HG02885 (cell line): ENCODE measurements around the gene RBM19.

Experiments used
- ATAC-seq: cut with Tn5 transposase; IDR thresholded peaks from one replicate; pipeline ENCODE4 v1.9.1; 2021; ENCODE audit warnings: mild to moderate bottlenecking; ENCODE audit not compliant: unreplicated experiment, poor library complexity

RBM19 gene

DNA sequence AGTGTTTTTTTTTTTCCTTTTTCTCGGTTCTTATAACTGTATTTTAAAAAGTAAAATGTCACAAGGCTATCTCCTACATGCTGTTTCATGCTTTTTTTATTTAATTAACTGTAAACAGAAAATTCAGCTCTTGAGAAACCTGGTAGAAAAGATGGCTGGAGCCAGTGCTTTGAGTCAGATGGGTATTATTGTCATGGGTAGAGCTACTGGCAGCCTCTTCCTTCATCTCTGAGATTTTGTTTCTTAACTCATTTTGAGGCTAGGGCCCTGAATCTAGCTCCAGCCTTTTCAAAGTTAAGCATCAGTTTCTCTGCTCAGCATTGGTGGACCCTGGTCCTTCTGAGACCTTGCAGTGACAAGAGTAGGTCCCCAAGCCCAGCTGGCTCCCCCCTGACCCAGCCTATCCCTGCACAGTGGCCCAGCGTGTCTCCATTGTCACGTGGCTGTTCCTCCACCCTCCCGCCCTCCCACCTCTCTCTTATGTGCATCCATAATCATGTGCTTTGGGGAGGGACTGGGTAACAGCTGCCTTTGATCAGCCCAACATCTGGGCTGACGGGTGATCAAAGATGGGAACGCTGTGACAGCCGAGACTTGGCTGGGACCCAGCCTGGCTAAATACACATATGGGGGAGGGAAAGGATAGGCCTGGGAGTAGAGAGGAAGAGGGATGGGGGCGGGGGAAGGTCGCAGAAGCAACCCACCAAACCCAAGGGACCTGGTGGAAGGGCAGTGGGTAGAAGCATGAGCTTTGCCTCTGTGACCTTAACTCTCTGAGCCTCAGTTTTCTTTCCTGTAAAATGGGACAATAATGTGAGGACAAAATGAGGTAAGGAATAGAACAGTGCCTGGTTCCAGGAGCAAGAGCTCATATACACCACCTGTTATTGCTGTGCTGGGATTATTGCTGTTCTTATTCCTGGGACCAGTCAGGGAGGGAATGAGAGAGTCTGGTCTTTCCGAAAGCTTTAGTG, 24.4 kb upstream of the RBM19 start:
- ATAC-seq: no peak

DNA sequence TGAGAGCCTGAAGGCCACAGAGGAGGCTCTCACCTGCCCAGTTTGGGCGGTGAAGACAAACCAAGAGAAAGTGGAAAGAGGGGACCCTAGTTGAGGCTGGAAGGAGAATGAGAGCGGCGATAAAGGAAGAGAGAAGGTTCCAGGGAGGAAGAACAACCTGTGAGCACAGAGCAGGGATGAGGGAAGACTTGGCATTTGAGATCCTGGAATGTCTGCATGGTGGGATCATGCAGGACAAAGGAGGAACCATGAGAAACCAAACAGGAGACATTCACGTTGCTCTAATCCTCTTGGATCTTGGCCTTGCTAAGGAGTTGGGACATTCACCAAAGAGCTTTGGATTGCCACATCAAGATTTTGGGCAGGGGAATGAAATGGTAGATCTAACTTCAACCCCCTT, 22.9 kb upstream of the RBM19 start:
- no peak for ATAC-seq

DNA sequence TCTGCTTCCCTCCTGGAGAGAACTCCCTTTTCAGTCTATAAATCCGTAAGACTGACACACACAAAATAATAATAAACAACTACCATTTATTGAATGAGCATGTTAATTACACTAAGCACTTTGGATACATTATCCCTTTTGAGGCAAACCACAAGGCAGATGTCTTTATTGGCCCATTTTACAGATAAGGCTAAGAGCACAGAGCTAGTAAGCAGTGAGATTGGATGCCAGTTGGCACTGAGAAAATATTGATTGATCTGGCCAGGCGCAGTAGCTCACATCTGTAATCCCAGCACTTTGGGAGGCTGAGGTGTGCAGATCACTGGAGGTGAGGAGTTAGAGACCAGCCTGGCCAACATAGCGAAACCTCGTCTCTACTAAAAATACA, 21.9 kb upstream of the RBM19 start:
- no peak for ATAC-seq

GRCh38 chr12:113987261-113988063, 21.3 kb upstream of the RBM19 start:
- no peak for ATAC-seq

DNA sequence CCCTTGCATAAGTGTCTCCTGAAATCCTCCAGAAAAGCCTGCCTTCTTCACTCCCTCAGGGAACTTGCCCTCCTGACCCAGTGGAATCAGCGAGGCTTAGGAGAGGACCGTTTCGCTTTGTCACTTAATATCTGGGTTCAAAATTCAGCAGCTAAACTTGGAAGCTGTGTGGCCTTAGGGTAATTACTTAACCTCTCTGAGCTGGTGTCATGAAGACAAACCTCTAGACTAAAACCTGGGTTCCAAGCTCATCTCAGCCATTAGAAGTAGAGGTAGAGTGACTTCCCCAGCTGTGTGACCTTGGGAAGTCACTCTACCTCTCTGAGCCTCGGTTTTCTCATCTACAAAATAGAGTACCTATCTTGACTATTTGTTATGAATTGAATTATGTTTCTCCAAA, 18.3 kb upstream of the RBM19 start:
- no peak for ATAC-seq

DNA sequence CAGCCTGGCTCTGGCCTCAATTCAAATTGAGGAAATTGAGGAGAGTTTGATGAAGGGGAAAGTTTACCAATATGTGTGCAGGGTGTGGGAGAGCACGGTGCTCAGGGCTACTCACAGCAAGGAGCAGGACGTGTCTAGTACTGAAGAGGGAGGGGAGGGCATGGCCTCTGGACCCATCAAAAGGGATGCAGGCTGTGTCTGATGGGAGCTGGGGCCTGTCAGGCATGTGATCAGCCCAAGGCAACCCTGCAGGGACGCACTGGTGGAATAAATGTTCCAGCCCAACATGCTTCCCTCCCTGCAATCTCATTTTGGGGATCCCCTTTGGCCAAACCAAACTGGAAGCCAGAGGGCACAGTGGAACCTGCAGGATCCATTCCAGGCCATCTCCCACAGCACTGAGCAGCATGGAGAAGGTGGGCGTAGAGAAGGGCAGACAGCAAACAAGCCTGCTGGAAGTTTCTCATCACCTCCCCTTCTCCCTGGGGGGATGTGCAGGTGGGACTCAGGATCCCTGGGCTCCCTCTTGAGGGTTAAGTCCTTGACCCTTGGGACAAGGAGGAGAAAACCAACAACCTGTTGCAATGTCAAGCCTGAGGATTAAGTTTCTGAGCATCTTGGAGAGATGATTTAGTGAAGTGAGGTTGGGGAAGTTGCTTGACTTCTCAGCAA, 17.8 kb upstream of the RBM19 start:
- ATAC-seq: no peak

DNA sequence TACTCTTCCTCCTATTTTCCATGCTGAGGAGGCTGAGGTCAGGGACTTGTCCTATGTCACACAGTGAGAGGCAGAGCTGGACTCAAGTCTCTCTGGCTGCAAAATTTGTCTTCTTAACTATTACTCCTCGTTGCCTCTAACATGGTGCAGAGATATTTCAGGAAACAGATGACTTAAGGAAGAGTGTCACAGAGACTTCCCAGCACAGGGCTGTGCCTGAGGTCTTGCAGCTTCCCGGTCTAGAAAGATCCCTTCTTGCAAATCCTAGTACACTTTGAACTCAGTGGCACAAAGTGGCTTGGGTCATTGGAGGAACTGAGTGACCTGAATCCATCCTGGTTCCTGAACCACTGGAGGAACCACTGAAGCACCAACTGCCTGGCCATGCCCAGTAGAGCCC, 17.1 kb upstream of the RBM19 start:
- no peak for ATAC-seq

- ATAC-seq: no peak
Measured at GRCh38 chr12:113981876-113982275, 15.8 kb upstream of the RBM19 start.

- no peak for ATAC-seq
Measured at GRCh38 chr12:113980537-113981337, 14.6 kb upstream of the RBM19 start.

- ATAC-seq: no peak
Measured at GRCh38 chr12:113980054-113980453, 13.9 kb upstream of the RBM19 start.

DNA sequence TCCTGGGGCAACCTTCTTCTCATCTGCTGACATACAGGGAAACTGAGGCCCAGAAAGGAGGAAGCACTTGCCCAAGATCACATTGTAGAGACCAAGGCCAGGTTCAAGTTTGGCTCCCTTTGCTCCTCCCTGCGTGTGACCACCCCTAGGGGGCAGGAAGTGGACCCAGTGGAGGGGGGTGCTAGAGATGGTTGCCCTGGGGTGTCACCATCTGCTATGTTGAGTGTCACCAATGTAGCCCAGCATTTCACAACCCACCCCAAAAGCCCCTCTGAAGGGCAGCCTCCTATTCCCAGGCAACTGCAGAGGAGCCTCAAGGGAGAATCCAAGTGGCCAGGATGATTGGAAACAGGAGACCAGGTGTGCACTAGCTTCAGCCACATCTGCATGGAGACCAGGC, 12.0 kb upstream of the RBM19 start:
- ATAC-seq: no peak

DNA sequence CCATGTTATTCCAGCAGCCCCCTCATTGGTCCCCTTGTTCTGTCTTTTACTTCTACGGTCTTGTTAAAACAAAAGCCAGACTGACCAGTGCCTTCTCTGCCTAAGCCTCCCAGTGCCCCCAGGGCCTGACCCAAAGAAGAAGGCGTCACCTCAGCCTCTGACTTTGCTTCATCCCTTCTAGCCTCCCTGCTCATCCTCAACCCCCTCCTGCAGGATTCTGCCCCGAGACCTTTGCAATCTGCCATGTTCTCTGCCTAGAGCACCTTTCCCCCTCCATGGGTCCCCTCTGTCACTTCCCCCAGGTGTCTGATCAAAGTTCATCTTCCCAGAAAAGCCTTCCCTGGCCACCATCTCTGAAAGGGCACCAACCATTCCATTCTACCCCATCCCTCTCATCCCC, 7.9 kb upstream of the RBM19 start:
- no peak for ATAC-seq

- no peak for ATAC-seq
Measured at GRCh38 chr12:113973109-113973904, 7.2 kb upstream of the RBM19 start.

DNA sequence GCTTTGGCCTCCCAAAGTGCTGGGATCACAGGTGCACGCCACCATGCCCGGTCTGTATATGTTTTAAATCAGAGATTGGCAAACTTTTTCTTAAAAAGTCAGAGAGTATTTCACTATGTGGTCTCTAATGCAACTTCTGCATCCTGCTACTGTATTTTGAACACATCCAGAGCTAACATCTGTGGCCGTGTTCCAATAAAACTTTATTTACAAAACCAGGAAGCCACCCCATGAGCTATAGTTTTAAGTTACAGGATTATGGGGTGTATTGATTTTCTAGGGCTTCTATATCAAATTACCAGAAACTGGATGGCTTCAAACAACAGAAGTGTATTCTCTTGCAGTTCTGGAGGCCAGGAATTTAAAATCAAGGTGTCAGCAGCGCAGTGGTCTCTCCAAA, 5.3 kb upstream of the RBM19 start:
- no peak for ATAC-seq

- ATAC-seq: no peak
Measured at GRCh38 chr12:113970211-113970610, 4.1 kb upstream of the RBM19 start.

DNA sequence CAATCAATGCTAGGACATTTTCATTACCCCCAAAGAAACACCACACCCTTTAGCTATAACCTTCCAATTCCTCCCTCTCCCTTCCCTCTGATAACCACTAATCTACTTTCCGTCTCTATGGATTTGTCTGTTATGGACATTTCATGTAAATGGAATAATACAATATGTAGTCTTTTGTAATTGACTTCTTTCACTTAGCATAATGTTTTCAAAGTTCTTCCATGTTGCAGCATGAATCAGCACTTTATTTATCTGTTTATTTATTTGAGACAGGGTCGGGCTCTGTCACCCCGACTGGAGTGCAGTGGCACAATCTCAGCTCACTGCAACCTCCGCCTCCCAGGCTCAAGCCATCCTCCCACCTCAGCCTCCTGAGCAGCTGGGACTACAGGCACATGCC, 1.2 kb upstream of the RBM19 start:
- no peak for ATAC-seq

- ATAC-seq: no peak
Measured at GRCh38 chr12:113962733-113963132, 3.4 kb downstream of the RBM19 start.

DNA sequence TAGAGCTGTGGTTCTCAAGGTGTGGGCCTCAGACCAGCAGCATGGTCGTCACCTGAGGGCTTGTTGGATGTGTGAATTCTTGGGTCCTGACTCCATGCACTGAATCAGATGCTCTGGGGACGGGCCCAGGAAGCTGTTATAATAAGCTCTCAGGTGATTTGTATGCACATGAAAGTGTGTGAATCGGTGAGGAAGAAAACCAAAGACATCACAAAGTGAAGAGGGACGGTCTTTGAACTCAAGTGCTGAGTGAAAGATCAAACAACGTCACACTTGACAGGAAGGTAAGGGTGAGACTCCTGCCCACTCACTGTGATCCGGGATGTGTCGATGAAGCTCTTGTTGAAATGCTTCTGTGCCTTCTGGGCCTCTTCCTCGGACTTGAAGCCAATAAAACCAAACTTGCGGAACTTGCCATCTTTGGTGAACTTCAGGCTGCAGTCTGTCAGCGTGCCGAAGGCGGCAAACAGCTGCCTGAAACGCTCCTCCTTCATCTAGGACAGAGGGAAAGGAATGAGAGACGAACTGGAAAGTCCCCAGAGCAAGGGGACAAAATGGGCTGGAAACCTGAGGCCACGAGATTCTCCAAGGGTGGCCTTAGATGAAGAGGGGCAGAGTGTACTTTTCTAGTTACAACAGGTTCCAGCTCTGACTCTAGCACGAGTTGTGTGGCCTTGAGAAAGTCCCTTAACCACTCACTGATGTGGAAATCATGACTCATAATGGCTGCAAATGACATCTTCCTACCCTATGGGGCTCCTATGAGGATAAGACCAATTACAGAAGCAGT, 4.0 kb downstream of the RBM19 start:
- ATAC-seq: peak; percentile 44

GRCh38 chr12:113960030-113960429, 6.1 kb downstream of the RBM19 start:
- ATAC-seq: no peak
